HG02763 (cell line): ENCODE results near the gene HEY2.
A peak's percentile ranks its signal among the peaks of the same experiment; 100 is the strongest.
"Not testable (repeated sequence)": the region's sequence is repeated elsewhere in the genome, so short reads cannot be mapped to it uniquely, and the experiment has no call there.

Experiments used
- ATAC-seq: cut with Tn5 transposase; IDR thresholded peaks from one replicate; pipeline ENCODE4 v1.9.1; 2021; ENCODE audit warnings: mild to moderate bottlenecking, moderate library complexity; ENCODE audit not compliant: unreplicated experiment

Gene HEY2

DNA sequence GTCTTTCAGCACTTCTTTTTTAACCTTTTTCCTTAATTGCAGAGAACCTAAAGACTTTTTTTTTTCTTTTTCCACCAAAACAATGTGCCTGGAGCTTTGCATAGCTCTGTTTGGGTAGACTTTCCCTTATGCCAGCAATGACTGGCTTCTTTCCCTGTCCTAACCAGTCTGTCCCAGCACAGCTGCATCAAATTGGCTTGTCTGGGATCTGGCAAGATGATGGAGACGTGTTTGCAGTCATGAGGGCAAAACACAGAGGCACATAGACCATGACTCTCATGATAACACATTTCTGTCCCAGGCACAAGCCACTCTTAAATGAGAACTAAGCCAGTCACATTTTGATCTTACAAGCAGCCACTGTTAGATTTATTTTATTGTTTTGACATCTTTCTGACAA is 16.5 kb downstream of the HEY2 start:
- no peak for ATAC-seq

DNA sequence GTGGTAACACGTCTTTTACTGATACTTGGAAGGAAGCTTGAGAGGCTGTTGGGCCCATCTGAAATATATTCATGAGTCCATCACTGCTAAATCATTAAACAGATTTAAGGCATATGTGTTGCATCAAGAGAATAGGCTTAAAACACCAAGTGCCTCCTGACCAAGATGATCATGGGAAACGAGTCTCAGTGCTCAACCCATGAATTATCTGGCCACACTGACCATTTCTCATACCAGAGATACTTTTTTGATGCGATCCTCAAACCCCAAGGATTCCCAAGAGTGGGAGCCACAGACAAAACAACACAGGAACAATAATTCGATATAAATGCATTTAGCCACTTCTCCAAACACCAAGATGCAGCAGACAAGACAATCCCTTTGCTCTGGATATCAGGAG is 17.2 kb downstream of the HEY2 start:
- no peak for ATAC-seq

DNA sequence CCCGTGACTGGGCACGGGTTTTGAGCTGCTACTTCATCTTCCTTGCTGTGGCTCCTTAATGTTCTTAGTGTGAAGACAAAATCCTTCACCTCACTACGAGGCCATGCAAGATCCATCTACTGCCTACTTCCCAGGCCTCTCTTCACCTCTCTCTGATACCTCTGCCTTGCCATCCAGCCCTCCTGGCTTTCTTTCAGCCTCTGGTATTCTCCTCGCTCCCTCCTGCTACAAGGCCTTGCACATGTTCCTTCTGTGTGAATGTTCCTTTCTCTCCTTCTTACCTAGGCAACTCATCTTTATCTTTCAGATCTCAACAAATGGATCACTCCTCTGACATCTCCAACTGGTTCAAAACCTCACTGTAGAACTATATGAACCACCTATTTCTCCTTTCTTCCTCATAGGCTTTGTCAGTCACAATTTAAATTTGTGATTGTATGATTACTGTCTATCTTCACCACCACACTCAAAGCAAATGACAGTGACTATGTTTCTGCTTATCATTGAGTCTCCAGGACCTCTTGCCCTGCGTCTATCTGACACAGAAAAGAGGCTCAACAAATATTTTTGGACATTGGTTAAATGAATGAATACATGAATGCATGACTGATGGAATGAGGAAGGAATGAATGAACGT is 19.8 kb downstream of the HEY2 start:
- no peak for ATAC-seq

DNA sequence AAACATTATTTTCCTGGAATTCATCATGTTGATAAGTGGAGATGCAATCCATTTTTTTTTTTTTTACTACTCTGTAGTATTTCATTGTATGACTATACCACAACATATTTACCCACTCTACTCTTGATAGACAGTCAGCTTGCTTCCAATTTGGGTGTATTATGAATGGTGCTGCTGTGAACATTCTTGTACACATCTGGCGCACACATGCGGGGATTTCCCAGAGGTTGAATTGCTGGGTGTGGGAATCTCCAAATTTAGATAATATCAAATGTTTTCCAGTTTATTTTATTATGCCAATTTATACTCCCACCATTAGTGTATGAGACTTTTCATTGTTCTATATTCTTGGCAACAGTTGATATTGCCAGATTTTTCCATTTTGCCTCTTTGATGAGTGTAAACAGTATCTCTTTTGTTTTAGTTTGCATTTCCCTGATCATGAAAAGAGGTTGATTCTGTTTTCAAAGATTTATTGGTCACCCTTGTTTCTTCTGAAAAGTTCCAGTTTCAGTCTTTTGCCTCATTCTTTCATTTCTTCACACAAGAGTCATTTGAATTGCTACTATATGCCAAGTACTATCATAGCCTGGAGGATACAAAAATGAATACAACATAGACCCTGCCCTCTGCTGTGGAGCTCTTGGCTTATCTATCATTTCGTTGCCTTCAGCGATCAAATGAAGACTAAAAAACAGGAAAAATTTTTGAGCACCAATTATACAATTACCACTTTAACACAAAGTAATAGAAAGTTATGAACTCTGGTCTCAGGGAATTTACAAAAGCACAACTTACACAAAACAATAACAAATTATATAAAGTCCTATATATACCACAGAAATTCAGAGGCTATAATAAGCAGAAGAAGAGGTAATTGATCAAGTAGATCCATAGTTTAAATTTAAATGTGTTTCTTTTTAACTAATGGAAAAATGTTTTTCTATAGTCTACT is 24.2 kb downstream of the HEY2 start:
- no peak for ATAC-seq

DNA sequence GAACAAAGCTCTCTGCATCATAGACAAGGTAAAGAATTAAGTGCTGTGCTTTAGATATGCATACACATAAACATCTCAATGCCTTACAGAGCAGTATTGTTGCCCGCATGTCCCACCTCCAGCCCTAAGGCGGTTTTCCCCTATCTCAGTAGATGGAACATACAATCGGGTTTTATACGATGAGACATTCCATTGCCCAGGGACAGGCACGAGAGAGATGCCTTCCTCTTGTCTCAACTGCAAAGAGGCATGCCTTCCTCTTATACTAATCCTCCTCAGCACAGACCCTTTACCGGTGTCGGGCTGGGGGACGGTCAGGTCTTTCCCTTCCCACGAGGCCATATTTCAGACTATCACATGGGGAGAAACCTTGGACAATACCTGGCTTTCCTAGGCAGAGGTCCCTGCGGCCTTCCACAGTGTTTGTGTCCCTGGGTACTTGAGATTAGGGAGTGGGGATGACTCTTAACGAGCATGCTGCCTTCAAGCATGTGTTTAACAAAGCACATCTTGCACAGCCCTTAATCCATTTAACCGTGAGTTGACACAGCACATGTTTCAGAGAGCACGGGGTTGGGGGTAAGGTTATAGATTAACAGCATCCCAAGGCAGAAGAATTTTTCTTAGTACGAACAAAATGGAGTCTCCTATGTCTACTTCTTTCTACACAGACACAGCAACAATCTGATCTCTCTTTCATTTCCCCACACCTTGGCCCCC is 26.8 kb downstream of the HEY2 start:
- ATAC-seq, result not testable (repeated sequence)

DNA sequence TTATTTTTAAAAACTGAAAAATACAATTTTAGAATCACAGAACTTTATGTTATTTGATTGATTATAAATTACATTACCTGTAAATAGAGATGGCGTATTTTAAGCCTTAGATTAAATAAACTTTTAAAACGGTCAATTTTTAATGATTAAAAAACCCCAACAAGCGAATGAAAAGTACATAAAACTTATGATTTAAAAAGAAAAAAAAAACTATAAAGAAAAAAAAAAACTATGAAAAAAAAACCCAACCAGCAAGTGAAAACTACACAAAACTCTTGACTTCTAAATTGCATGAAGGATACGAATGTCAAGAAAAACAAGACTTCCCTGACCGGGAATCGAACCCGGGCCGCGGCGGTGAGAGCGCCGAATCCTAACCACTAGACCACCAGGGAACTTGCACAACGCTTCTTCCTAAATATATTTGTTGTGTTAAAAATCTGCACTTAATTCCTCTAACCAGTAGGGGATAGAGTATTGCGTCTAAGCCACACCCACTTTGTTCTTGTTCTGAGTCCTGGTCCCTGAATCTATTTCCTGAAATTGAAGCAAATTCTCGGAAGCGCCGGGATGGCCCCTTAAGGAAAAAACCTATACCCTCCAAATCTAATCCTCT is 30.6 kb downstream of the HEY2 start:
- ATAC-seq, result peak; percentile 83

DNA sequence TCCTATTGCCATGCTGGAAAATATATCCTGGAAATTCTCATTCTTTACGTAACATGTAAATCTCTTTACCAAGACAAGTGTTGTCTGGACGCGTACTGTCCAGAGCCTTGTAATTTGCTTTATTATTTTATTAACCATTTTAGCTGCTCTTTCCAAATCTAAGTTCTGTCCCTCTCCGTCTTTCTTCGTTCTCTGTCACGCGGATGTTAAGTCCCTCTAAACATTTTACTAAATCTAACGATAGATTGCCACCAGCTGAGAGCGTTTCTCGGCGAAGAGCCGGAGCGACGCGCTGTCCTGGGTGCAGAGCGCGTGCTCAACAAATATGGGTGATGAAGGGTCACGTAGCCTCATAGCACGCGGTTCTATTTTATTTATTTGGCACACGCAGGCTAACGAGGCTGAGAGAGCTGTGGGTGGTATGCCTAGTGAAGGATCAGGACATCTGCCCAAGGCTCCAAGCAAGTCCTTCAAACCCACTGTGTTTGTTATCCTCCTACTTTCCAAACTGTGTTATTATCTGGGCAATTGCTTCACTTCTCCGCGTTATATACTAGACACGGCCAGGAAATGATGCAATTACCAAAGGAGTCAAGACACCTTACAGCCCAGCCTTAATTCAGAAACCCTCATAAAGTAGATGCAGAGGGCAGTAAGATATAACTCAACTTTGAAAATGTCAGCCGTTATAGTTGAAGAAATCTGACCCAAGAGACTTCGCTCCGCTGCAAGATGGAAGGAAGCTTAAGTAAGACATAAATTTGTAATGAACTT is 31.3 kb downstream of the HEY2 start:
- peak; percentile 78 for ATAC-seq

DNA sequence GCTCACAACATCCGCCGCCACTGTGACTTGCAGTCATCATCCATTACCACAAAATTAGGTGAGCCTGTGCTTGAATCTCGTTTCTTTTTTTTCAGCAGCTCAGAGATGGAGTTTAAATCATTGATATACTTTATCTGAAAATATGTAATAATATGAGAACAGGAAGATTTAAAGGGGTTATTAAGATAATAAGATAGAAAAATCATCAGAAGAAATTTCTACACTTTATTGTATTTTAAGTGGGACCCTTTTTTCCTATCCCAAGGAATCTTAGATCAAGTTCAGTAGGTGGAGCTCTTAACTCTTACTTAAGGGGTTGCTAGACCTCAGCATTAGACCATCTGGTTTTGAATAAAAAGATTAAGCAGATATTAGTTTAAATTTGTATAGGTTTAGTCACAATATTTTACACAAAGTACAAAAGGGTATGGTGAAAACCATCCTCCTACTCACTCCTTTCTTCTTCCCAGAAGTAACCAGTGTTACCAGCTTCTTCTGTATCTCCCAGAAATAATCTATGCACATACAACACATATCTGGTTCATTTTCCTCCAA is 32.0 kb downstream of the HEY2 start:
- peak; percentile 32 for ATAC-seq

DNA sequence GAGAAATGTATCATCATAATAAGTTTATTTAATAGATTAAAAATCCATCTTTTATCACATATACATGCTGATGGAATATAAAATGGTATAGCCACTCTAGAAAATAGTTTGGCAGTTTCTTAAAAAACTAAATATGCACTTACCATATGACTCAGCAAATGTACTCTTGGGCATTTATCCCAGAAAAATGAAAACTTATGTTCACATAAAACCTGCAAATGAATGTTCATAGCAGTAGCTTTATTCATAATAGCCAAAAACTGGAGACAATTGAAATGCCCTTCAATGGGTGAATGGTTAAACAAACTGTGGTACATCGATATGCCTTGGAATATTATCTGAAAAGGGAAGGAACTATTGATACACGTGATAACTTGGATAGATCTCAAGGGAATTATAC is 34.9 kb downstream of the HEY2 start:
- ATAC-seq, result no peak

DNA sequence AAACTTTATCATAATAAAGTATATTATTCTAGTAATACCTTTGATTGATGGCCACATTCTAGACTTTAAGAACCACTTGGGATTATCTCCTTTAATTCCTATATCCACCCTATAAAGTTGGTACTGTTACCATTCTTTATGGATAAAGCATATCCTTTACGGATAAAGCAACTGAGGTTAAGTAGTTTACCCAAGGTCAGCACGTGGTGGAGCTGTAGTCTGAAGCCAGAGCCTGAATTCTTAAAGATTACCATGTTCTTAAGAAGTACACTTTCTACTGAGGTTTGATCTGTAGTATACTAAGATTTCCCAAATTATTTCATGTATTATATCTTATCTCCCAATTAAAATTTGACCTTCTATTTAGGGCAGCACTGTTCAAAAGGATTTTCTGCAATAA is 38.4 kb downstream of the HEY2 start:
- no peak for ATAC-seq

DNA sequence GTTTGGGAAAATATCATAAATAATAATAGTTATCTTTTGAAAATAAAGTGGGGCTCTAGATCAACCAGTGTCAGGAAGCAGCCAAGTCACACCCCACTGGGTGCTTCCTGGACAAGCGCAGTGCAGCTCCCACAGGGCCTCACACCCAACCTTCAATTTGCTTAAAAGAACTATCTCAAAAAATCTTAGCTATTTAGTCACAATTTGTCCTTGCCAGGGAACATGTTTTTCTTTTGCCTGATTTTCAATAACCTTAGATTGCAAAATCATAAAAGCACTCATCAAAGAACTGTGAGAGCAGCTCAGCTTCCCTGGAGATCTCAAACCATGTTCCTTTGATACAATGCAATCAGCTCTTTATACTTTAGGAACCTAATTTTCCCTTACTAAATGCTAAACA is 39.7 kb downstream of the HEY2 start:
- ATAC-seq, result no peak

DNA sequence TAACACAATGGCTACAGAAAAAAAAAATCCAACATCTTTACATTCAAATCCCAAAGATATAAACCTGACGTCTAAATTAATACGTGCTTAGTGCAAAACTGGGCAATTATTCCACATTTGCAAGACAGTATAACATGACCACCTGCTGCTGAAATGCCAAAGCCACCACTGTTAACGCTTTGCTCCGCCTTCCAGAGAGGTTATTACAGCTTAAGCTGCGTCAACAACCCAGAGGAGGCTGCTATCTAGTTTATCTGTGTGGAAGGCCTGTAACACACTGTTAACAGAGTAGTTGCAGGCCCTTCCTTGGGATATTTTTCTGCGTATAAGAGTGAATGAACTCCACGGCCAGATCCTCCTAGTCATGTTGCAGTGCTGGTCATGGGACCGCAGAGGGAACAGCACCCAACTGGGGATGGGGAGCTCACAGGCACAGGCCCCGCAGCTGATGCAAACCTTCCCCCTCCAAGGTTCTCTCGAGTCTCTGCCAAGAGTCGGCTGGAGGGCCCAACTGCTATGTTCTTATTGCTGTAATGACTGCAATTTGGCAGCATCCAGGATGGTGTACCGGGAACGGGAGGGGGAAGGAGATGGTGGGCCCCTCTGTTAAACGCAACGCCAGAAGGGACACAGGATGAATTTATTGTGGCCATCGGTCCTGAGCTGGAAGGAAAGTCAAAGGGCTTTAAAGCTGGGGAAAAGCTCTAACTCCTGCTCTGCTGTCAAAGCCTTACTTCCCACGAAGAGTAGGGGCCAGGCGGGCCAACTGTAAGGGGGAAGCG is 40.3 kb downstream of the HEY2 start:
- ATAC-seq, result peak; percentile 20

DNA sequence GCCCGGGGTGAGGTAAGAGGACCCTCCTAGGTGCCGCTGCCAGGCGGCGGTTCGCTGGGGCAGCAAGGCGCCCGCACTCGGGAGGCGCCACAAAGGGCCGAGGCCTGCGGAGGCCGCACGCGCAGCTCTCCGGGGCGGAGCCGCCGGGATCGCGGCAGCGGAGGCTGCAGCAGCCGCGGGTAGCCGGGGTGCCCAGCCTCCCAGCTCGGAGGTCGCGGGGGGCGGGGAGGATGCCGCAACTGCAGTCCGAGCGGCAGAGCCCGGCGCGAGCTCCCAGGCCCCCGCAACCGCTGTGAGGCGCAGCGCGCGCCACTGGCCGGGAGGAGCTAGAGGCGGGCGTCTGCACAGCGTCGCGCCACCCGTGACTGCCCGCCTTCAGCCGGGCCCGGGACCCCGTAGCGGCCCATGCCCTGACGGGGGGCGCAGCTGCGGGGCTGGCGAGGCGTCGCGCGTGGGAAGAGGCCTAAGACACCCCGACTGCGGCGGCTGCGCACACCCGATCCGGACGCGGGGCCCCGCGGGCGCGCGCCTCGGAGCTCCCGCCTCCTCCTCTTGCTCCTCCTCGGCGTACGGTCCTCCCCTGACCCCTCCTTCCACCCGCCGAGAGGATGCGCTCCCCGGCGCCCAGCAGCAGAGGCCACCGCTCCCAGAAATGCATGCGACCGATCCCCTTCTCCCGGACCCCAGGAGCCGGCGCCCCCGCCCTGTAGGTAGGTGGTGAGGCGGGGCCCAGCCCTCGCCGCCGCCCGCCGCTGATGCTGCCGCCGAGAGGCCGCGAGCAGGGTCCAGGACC is 41.1 kb downstream of the HEY2 start, which contains the start of gene NCOA7:
Gene NCOA7 (plus strand): TSS at position 603 of the 793 bp plus-strand sequence. CDS start 24,395 bp downstream, outside the sequence.
- peak; percentile 71 for ATAC-seq

DNA sequence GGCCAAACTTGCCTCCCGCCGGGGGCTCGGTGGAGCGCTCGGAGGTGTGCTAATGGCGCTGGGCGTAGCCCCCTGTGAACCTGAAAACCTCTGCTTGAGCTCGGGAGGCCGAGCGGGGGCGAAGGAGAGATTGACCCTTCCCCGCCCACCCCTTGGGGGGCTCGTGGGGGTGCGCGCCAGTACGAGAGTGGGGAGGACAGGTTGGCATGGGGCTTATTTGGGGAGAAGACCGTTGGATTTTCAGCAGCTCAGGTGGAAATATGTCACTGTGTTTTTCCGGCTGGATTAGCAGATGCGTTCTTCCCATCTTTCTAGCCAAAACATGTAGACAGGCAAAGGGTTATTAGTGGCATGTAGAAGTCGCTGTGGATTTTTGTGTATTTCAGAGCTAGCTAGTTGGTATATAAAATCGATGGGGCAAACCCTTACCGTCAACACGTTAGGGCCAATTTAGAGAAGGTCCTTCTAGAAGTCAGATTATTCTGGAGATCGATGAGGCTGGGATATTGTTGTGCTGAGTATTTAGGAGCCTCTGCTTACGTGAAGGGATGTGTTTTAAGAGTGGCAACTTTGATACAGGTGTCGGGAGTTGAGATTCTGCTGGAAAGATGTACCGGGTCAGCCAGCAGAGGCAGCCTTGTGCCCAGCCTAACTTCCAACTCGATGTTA is 41.9 kb downstream of the HEY2 start:
- ATAC-seq, result peak; percentile 24

DNA sequence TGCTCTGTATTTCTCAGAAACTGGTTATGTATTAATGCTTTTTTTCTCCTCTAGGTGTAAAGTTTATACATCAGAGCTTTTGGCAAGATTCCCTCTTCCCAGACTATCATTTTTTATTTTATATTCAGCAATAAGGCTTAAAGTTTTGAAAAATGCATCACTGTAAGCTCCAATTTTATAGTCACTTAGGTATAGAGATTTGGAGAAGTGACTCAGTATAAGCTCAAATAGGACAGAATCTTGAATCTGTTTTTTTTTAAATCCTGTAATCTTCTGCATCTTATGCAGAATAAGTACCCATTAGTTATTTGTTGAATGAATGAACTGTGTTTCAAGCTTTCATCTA is 42.4 kb downstream of the HEY2 start:
- ATAC-seq, result no peak

DNA sequence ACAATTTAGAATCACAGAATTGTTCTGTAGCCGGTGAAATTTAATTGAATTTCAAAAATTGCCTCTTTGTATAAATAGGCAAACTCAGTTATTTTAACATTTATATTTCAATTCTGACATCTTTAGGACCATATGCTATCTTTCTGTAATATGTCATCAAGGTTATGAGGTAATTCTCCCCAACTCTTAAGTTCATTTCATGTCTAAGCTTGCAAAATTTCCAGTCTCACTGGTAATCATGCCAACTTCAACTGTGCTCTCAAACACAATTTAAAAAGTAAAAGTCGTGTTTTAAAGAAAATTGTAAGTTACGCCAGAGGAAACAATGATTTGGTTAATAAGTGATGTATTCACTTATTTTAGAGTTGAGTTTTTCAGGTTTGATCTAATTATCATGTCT is 42.7 kb downstream of the HEY2 start:
- ATAC-seq, result no peak

DNA sequence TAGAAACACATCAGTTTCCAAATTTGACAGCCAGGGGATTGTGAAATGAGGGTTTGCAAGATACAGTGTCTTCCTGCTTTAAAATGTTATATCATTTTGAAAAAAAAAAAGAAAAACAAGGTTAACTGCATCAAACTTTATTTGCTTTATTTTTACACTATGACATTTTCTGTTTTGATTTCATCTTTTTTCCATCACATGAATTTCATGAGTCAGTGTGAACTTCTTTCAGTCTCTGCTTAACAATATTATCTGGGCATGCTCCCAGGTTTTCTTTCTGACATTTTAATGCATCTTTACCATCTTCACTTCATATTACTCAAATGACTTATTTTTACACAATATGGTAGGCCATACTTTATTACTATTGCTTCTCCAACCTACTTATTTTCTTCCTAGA is 43.2 kb downstream of the HEY2 start:
- no peak for ATAC-seq

DNA sequence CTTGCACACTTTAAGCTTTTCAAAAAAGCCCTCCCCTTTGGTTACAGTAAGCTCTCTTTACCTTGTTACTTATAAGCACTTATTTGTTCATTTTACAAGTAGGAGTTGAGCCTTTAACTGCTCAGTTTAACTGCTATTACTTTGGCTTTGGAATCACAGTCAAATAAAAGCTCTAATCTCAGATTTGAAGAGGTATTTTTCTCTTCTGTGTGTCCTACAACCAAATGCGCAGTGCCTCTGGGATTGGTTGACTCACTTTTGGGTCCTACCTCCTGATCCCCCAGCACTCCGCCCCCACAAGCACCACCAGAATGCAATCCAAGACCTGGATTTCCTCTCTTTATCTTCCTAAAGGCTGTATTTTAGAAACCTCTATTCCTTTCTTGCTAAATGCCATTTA is 43.8 kb downstream of the HEY2 start:
- no peak for ATAC-seq
